Right kidney (tissue), 1 donor: ENCODE results near the gene CFAP45.

Experiments used
- DNase-seq: peaks from one replicate; pipeline ENCODE4 v3.0.0-alpha.2; 2016

Gene CFAP45

DNA sequence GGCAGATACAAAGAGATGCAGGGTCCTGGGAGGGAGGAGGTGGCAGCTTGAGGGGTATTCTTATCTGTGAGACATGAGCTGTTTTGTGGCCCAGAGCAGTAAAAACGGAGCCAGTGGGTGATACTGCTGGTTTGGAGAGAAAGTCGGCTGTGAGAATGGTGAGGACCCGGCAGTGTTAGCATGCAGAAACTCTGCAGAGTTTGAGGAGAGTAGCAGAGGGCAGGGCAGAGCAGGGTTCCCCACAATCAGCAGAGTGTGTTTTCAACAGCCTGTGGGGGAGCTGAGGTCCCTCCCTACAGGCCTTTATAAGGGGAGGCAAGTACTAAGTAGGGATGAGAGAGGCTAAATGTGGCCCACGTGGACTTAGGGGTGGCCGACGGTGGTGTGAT lies 72.9 kb downstream of the CFAP45 start:
- DNase-seq = no peak

DNA sequence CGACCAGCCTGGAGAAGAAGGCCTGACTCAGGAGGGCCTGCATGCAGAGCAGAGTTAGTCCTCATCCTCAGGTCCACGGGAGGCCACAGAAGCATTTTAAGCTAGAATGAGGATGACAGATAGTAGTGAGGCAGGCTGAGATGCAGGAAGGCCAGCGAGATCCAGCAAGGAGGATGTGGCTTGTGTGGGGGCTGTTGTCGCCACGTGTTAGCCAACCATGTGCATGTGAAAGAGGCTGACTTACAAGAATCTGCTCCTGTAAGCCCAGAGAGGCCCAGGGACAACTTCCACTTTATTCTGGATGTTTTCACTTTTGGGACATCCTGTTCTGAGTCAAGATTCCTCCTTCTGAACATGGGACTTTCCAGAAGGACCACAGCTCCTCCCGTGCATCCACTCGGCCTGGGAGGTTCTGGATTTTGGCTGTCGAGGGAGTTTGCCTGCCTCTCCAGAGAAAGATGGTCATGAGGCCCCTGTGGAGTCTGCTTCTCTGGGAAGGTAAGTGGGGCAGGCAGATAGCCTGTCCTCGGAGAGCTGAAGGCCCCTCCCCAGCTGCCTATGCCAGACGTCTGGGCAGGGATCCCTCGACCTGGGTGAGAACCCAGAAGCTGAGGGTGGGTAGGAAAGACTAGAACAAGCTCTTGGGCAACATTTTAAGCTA lies 73.4 kb downstream of the CFAP45 start, which contains the start of gene SLAMF8:
TSS of gene SLAMF8 (plus strand) at position 433 of the 661 bp plus-strand sequence. CDS start at position 459, 26 bp downstream.
- DNase-seq = no peak

DNA sequence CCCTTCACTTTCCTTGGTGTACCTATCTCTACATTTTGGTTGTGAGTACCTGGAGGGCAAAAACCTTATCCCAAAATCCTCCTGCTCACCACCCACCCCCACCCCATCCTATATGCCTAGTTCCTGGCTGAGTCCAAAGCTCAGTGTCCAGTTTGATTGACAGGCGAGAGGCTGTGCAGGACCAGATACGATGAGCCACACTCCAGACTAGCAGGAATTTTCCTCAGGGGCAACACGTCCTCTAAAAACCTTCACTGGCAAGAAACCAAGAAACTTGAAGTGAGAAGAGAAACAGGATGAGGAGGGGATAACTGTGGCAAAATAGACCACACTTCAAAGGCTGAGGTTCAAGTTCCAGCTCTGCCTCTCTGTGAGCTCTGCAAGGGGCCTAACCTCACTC lies 74.4 kb downstream of the CFAP45 start:
- DNase-seq = no peak

DNA sequence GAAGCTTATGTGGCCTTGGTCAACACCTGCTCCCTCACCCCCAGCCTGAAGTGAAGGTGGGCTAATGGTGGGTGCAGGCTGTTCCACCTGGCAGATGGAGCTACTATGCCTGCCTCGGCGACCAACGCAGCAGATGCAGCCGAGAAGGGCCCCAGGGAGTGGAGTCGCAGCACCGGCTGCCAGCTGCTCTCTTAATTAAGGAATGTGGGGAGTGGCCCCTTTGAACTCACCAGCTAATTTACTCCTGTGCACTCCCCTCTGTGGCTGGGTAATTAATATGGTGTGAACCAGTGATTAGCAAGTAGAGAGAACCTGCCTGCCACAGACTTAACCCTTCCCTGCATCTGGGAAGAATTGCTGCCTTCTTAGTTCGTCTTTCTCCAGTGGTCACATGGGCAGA lies 76.6 kb downstream of the CFAP45 start:
- DNase-seq = peak; percentile 42
